ENCODE results near the gene SHISA2. TPM values are rescaled to one million over a fixed set of nuclear protein-coding genes. Genes with fewer than 3 reads are reported as not detected.

The SHISA2 gene
- total and polyA plus RNA-seq, 2 of the 13 experiments (the other 11 are each of a cell fraction or from before 2014, with no cell fraction given), result not detected

DNA sequence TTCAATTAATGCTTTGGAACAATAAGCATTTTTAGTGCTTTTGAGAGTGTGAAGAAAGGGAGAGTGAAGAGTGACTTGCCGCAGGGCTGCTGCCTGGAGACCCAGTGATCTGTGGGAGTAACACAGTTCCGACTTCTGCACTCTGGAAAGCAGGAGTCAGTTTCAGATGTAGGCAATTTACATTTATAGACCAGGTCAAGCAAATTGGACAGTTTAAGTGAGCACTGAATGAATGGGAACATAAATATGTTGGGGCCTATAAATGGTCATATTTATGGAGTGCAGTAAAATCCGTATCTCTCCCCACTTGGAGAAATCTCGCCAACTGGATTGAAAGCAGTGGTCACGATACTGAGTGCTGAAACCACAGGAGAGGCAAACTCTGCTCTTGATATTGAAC lies 9.4 kb upstream of the SHISA2 start:
- Histone ChIP-seq H3K27me3 (ENCODE audit: control insufficient read depth in 1 of 2, insufficient read depth in 2 of 2, low read length in 2 of 2) (peaks cover 0 to 14% of the 10 kb centered on the region in 2 experiments; a peak in 1 of 5 replicates), H3K79me2 (ENCODE audit: insufficient read depth, low read length) (no peaks in the 10 kb centered on the region), H3K9ac (ENCODE audit: insufficient read depth, low read depth, low read length) (no peak overlapping the region), H3K4me3 (replicated peaks in 1 of 3; ENCODE audit: insufficient read depth in 1 of 3, low read depth in 2 of 3, low read length in 3 of 3) (no peak overlapping the region), H3K27ac (ENCODE audit: extremely low read length, insufficient read depth, low read length) (no peak overlapping the region), H3K36me3 (replicated peaks in 1 of 2; ENCODE audit: control insufficient read depth in 1 of 2, insufficient read depth in 2 of 2, low read length in 2 of 2) (no peaks in the 10 kb centered on the region), H2AFZ (ENCODE audit: low read length) (no peak overlapping the region), H4K20me1 (ENCODE audit: insufficient read depth, low read length) (no peaks in the 10 kb centered on the region), H3K4me2 (ENCODE audit: low read depth, low read length) (no peak overlapping the region), H3K9me3 (ENCODE audit: low read length) (no peaks in the 10 kb centered on the region), H3K4me1 (ENCODE audit: insufficient read depth, low read length) (no peaks in the 10 kb centered on the region)
- 7% methylated on average over 5 of the region's 5 CpGs for WGBS (ENCODE audit: low lambda C conversion rate)
- DNase-seq (ENCODE audit: low spot score) (no peak), FAIRE-seq (no peak), ATAC-seq (no peak)
- ChIA-PET CTCF (ENCODE audit: low intra/inter-chr PET ratio, low total read pairs) (no interaction called here), POLR2A (no interaction called here)
- intact Hi-C loops (cut with micrococcal nuclease; ENCODE audit: unreplicated experiment) (no loop called here), in situ Hi-C loops (cut with HindIII; ENCODE audit: extremely low pct_ligation_motif_present, low pct_unique_long_range_greater_than_20kb) (loop anchor here (5.0 kb wide), 1 partner anchor 489 kb away; no protein-coding TSS in a partner anchor)
- no TSS peak for BruUV-seq (replicated peaks)
- TF ChIP-seq HNRNPH1 (optimal IDR thresholded peaks at IDR 0.05; ENCODE audit: low read depth, low read length) (no peak), ZBTB38 (CRISPR knock-in tag; IDR thresholded peaks at IDR 0.05) (no peak), MTERF4 (CRISPR knock-in tag; IDR thresholded peaks at IDR 0.05) (no peak), ZNF589 (CRISPR knock-in tag; conservative IDR thresholded peaks at IDR 0.05) (no peak), ELF3 (CRISPR knock-in tag; IDR thresholded peaks at IDR 0.05) (no peak), DR1 (CRISPR knock-in tag; IDR thresholded peaks at IDR 0.05) (no peak), ZFP90 (CRISPR knock-in tag; IDR thresholded peaks at IDR 0.05; ENCODE audit: borderline replicate concordance) (no peak), CREB3 (CRISPR knock-in tag; IDR thresholded peaks at IDR 0.05) (no peak), ELK4 (CRISPR knock-in tag; IDR thresholded peaks at IDR 0.05; ENCODE audit: borderline replicate concordance) (no peak), KAT8 (CRISPR knock-in tag; IDR thresholded peaks at IDR 0.05) (no peak), PHF8 (CRISPR knock-in tag; IDR thresholded peaks at IDR 0.05) (no peak), ZSCAN20 (CRISPR knock-in tag; IDR thresholded peaks at IDR 0.05; ENCODE audit: borderline replicate concordance) (no peak)
- TF ChIP-seq, protein P1, sequence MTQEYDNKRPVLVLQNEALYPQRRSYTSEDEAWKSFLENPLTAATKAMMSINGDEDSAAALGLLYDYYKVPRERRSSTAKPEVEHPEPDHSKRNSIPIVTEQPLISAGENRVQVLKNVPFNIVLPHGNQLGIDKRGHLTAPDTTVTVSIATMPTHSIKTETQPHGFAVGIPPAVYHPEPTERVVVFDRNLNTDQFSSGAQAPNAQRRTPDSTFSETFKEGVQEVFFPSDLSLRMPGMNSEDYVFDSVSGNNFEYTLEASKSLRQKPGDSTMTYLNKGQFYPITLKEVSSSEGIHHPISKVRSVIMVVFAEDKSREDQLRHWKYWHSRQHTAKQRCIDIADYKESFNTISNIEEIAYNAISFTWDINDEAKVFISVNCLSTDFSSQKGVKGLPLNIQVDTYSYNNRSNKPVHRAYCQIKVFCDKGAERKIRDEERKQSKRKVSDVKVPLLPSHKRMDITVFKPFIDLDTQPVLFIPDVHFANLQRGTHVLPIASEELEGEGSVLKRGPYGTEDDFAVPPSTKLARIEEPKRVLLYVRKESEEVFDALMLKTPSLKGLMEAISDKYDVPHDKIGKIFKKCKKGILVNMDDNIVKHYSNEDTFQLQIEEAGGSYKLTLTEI (CRISPR knock-in tag; conservative IDR thresholded peaks at IDR 0.05), result no peak
- TF ChIP-seq, protein P2, sequence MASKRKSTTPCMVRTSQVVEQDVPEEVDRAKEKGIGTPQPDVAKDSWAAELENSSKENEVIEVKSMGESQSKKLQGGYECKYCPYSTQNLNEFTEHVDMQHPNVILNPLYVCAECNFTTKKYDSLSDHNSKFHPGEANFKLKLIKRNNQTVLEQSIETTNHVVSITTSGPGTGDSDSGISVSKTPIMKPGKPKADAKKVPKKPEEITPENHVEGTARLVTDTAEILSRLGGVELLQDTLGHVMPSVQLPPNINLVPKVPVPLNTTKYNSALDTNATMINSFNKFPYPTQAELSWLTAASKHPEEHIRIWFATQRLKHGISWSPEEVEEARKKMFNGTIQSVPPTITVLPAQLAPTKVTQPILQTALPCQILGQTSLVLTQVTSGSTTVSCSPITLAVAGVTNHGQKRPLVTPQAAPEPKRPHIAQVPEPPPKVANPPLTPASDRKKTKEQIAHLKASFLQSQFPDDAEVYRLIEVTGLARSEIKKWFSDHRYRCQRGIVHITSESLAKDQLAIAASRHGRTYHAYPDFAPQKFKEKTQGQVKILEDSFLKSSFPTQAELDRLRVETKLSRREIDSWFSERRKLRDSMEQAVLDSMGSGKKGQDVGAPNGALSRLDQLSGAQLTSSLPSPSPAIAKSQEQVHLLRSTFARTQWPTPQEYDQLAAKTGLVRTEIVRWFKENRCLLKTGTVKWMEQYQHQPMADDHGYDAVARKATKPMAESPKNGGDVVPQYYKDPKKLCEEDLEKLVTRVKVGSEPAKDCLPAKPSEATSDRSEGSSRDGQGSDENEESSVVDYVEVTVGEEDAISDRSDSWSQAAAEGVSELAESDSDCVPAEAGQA (IDR thresholded peaks at IDR 0.05; ENCODE audit: low read depth), result no peak
- TF ChIP-seq, protein P2 (CRISPR knock-in tag; IDR thresholded peaks at IDR 0.05; ENCODE audit: borderline replicate concordance), result no peak

All from HepG2 (cell line).